NCI-H1436 treated with DMSO at 0.1 percent for 48 hours (cell line): ENCODE data around the gene HCRT.
"Not testable (repeated sequence)": the region's sequence is repeated elsewhere in the genome, so short reads cannot be mapped to it uniquely, and the experiment has no call there.

Experiments
- DNase-seq: peaks from one replicate; lab custom pipeline; 2025; lab: John Stamatoyannopoulos, UW

HCRT gene

GRCh38 chr17:42179335-42179734 is 5.9 kb downstream of the HCRT start:
- no peak for DNase-seq

- DNase-seq = no peak
Observed at GRCh38 chr17:42178817-42179216, 6.4 kb downstream of the HCRT start.

- DNase-seq = no peak
Observed at GRCh38 chr17:42177684-42178083, 7.6 kb downstream of the HCRT start.

- no peak for DNase-seq
Observed at GRCh38 chr17:42174126-42174783, 11.0 kb downstream of the HCRT start.

- no peak for DNase-seq
Observed at GRCh38 chr17:42171831-42172230, 13.4 kb downstream of the HCRT start.

GRCh38 chr17:42169351-42169750 is 15.9 kb downstream of the HCRT start:
- DNase-seq = no peak

GRCh38 chr17:42167807-42168206 is 17.4 kb downstream of the HCRT start:
- DNase-seq = no peak

GRCh38 chr17:42166196-42166763 is 19.0 kb downstream of the HCRT start:
- no peak for DNase-seq

GRCh38 chr17:42165751-42166150 is 19.5 kb downstream of the HCRT start:
- DNase-seq = no peak

GRCh38 chr17:42163696-42164407 is 21.4 kb downstream of the HCRT start:
- no peak for DNase-seq

GRCh38 chr17:42163113-42163512 is 22.1 kb downstream of the HCRT start:
- no peak for DNase-seq

GRCh38 chr17:42160531-42160910 is 24.7 kb downstream of the HCRT start:
- no peak for DNase-seq

- DNase-seq = no peak
Observed at GRCh38 chr17:42159796-42160530, 25.3 kb downstream of the HCRT start.

GRCh38 chr17:42155614-42156045 is 29.6 kb downstream of the HCRT start:
- no peak for DNase-seq

GRCh38 chr17:42153919-42154742 is 31.1 kb downstream of the HCRT start:
- no peak for DNase-seq

GRCh38 chr17:42146911-42147607 is 38.2 kb downstream of the HCRT start:
- DNase-seq = no peak

- not testable (repeated sequence) for DNase-seq
Observed at GRCh38 chr17:42143138-42143537, 42.1 kb downstream of the HCRT start.

- DNase-seq = no peak
Observed at GRCh38 chr17:42142371-42142896, 42.8 kb downstream of the HCRT start.

- DNase-seq = no peak
Observed at GRCh38 chr17:42141382-42141781, 43.9 kb downstream of the HCRT start.

- DNase-seq = not testable (repeated sequence)
Observed at GRCh38 chr17:42140690-42141089, 44.6 kb downstream of the HCRT start.
